AML-193 (cell line): Measurements from ENCODE around the gene BTF3L4.
A peak's percentile ranks its signal among the peaks of the same experiment; 100 is the strongest.
"Not testable (repeated sequence)": the region's sequence is repeated elsewhere in the genome, so short reads cannot be mapped to it uniquely, and the experiment has no call there.

Experiments
- DNase-seq, 2 experiments: peaks; one replicate each; lab custom pipeline; 2025; lab: John Stamatoyannopoulos, UW

The BTF3L4 gene

DNA sequence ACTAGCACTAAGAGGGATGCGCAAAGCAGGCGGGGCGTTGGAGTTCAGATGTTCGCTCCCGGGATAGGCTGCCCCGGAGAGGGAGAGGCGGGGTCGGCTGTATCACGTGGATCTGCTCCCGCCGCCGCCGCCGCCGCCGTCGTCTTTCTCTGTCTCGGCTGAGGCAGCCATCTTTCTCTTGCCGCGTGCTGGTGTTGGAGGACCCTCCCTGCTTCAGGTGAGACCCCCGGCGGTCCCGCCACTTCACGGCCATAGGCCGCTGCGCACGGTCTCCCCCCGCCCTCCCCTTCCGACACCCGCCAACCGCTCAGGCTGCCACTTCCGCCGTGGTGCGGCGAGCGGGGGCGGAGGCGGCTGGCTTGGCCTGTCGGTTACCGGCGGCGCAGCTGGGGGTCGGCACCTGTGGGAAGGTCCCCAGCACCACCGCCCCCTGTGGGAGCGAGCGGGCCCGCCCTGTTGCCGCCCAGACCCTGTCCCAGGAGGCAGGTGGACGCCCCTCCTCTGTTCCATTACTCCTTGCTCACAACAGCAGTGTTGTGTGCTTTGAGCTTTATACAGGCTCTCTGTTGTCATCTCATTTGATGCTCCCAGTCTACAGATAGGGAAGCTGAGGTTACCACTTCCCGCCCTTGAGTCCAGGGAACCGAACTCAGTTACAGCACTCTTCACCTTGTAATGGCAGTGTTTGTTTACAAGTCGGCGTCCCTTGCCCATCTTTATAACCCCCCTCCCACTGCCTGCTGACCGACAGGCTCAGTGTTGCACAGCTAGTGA, at the start of gene BTF3L4:
Gene BTF3L4 (plus strand): TSS at position 133 of the 774 bp plus-strand sequence. CDS start 3,553 bp downstream, outside the sequence.
- peak; percentile 87 to 89 for DNase-seq

DNA sequence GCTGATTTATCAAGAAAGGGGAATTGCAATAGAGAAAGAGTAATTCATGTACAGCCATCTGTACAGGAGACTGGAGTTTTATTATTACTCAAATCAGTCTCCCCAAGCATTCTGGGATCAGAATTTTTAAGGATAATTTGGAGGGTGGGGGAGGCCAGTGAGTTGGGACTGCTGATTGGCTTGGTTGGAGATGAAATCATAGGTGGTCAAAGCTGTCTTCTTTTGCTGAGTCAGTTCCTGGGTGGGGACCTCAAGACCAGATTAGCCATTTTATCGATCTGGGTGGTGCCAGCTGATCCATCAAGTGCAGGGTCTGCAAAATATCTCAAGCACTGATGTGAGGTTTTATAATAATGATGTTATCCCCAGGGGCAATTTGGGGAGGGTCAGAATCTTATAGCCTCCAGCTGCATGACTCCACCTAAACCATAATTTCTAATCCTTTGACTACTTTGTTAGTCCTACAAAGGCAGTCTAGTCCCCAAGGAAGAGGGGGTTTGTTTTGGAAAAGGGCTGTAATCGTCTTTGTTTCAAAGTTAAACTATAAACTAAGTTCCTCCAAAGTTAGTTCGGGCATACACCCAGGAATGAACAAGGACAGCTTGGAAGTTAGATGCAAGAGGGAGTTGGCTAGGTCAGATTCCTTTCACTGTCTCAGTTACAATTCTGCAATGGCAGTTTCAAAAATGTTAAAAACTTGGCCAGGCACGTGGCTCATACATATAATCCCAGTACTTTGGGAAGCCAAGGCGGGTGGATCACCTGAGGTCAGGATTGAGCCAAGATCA, 48.7 kb upstream of the BTF3L4 start:
- no peak for DNase-seq

DNA sequence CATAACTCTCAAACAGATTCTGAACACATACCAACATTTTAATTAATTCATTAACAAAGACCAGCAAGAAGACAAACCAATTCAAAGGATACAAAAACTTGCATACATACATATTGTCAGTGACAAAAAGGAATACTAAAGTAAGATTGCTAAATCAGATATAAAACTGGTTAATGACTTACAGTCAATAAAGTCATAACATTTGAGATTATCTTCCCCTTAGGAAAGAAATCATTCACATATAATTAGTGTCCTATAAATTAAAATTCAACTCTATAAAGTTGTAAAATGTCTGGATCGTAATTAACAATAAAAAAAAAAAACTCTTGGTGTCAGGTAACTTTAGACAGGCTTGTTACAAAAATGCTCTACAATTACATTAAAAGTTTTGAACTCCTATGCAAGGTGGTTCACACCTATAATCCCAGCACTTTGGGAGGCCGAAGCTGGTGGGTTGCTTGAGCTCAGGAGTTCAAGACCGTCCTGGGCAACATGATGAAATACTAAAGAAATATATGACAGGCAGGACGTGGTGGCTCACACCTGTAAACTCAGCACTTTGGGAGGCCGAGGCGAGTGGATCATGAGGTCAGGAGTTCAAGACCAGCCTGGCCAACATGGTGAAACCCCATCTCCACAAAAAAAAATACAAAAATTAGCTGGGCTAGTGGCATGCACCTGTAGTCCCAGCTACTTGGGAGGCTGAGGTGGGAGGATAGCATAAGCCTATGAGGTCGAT, 47.9 kb upstream of the BTF3L4 start:
- DNase-seq: no peak

DNA sequence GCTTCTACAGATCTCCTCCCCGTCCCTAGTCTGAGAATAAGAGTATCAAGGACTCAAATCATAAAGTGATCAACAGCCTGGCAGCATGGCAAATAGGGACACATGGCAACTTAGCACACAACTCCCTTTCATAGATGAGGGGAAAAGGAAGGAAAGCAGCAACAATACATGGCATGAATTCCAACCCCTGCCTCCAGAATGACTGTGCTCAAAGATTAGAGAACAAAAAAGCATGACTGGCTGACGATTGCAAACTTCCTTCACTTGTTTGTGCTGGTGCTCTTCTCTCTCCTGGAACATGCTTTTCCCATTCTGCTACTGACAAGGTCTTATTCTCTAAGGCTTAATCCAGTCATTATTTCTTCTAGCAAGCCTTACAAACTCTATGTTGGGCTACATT, 34.0 kb upstream of the BTF3L4 start:
- DNase-seq: no peak

DNA sequence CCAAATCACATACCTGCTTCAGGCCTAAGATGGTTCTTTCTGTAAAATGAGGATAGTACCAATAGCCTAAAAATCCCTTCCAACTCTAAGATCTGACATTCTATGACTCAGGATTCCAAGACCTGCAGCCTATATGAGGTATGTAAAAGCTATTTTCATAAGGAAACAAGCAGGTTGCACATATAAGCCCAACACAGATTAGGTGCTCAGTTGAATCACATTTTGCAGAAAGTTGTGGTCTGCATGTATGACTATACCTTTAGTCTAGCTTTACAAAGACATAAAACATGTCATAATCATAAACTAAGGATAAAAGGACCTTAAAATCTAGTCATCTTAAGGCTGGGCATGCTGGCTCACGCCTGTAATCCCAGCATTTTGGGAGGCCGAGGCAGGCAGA, 29.8 kb upstream of the BTF3L4 start:
- DNase-seq: no peak

DNA sequence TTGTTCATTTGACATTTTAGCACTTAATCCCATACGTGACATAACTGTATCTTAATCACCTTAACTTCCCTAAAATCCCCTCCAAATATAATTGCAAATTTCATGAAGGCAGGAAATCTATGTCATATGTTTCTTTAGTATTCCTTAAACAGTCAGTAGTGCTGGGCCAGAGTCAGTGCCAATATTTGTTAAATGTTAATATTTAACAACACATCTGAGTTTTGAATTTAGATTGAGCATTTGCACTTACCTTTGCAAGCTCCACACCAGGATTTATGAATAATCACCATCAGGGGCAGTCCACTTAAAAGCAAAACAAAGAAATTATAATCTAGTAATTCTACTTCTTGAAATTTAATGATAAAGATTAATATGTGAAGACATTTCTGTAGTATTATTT, 27.8 kb upstream of the BTF3L4 start:
- DNase-seq: no peak

DNA sequence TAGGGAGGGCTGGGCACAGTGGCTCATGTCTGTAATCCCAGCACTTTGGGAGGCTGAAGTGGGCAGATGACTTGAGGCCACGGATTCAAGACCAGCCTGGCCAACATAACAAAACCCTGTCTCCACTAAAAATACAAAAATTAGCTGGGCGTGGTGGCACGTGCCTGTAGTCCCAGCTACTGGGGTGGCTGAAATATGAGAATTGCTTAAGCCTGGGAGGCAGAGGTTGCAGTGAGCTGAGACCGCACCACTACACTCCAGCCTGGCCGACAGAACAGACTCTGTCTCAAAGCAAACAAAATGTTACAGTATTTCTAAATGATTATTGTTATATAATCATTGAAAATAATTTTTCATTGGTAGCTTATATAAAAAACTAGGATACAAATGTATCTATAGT, 27.3 kb upstream of the BTF3L4 start:
- DNase-seq: not testable (repeated sequence)

DNA sequence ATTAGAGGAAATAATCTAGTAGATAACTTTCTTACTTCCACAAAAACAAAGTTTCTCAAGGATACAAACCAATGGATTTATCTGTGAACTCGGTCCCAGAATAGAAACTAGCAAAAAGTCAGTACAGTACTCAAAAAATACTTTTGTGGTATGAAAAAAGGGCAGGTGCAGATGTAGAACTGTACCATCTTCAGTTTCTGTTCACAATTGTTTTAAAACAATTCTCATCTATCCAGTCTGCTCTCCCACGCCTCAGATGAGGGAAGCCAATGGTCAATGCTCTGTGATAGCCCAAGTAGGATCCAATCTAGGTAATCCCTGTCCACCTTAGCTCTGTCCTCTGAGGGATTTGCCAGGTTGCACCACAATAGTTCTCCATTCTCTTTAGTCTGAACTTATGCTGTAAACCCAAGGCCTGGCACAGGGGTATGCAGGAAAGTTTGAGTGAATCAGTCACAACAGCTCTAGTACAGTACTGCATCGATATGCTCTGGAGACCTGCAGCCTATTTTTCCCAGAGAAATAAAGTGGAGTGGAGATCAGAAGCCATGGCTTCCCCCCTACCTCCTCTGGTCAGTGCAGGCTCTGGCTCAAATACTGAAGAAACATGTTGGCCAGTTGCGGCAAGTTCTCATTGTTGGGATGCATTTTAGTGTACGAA, 23.8 kb upstream of the BTF3L4 start:
- DNase-seq: no peak

DNA sequence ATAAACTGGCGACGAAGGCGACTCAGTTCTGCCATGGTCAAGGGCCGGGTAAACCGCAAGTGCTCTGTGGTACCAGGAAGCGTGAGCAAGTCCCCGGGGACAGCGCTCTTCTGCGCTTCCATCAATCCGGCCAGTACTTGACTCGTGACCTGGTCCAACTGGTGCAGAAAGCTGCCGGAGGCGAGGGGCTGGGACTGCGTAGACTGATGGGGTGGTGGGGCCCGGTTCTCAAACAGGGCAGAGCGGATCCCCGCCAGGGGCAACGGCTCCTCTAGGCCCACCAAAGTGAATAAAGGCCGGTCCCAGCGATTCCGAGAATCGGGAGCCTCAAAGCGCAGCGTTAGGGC, 23.3 kb upstream of the BTF3L4 start:
- peak in 1 of 2 experiments; percentile 15 for DNase-seq

DNA sequence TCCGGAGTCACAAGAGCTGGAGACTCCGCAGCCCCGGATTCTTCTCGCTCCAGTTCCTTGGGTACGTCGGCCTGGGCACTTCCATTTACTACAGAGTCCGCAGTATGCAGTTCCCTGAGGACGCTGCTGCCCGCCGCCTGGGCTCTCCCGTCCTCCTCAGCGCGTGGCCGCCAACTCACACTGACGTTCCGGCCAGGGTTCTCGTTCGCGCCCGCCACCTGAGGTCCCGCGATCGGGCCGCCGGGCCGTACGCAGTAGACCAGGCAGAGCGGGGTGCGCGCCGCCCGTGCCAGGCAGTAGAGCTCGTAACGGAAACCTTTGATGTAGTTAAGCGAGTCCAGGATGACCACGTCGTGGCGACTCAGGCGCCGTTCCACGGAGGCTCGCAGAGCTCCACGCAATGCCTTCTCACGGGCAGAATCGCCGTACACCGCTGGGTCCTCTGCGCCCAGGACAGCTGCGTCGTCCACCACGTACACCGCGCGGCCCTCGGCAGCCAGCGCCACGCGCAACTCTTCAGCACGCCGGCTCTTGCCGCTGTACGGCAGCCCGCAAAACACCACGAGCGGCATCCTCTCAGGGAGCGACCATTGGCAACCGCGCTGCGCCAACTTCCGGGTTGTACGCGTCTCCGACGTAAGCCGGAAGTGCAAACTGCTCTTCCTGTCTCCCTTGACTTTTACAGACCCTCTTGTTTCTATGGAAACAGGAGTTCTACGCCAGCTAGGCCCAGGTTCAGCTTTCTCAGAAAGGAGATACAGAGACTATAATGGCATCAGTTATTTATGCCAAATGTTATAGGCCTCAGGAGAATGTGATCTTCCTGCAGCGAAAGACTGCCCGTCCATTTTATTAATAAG, 22.7 kb upstream of the BTF3L4 start, which contains the start of gene KTI12:
Gene KTI12 (minus strand): TSS at position 621 of the 860 bp plus-strand sequence. CDS start 49 bp downstream, at position 572.
- DNase-seq: peak; percentile 69 to 74

DNA sequence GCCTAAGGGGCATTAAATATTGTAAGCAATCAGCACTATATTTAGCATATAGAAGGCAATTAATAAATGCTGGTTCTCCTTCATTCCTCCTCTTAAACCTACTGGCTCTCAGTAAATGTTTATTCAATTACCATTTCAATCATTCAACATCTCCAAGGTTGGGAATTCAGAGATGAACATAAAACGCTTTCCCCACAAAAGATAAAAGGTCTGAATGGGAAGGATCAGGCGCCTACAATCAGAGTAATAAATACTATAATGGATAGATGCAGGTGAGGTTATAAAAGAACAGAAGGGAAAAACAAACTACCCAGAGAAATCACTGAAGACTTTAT, 22.1 kb upstream of the BTF3L4 start:
- DNase-seq: no peak

DNA sequence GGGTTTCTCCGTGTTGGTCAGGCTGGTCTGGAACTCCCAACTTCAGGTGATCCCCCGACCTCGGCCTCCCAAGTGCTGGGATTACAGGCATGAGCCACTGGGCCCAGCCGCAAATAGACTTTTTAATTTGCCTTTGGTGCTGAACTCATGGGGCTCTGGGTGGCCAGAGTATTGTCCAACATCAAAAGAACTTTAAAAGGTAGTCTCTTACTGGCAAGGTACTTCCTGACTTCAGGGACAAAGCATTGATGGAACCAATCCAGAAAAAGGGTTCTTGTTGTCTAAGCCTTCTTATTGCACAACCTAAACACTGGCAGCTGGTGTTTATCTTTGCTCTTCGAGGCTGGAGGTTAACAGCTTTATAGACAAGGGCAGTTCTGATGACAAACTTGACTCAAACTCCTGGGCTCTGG, 18.7 kb upstream of the BTF3L4 start:
- no peak for DNase-seq

DNA sequence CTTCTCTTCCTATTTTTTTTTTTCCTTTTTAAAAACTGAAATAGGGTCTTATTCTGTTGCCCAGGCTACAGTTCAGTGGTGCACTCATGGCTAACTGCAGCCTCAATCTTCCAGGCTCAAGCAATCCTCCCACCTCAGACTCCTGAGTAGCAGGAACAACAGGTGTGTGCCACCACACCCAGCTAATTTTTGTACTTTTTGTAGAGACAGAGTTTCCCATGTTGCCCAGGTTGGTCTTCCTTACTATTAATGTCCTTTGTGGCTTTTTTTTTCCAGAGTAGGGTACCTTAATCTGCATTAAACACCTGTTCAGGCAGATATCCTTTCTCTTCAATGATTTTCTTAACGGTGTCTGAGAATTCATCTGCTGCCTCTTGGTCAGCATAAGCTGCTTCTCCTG, 18.2 kb upstream of the BTF3L4 start:
- DNase-seq: no peak

DNA sequence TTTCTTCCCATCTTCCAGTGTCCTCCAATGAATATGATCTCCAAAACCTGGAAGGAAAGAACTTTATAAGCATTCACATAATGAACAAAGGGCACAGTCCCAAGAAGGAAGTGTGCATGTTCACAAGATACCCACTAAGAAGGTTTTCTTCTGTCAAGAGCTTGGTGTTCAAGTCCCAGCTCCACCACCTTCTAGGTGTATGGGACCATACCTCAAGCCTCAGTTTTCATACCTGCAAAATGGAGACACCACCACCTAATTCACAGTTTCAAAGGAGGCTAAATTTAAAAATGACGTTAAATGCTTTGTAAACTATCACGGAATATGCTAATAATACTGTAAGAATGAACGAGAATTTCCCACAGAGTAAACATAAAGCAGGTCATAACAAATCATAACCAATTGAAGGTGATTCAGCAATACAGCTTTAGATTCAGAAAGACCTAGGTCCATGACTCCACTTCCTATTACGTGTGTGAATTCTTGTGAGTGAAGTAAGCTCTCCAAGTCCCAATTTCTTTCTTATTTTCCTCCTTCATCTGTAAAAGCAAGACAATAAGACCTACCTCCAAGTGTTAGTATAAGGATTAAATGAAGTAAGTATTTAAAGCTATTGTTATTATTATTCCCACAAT, 14.4 kb upstream of the BTF3L4 start:
- no peak for DNase-seq

DNA sequence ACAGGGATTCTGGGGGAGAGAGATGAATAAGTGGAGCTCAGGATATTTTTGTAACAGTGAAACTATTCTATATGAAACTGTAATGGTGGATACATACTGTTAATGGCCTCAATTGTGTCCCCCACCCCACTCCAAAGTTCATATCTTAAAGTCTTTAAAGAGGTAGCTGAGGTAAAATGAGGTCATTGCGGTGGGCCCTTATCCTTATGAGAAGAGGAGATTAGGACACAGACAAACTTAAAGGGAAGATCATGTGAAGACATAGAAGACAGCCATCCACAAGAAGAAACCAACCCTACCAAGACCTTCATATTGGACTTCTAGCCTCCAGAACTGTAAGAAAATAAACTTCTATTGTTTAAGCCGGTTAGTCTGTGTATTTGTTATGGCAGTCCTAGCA, 10.9 kb upstream of the BTF3L4 start:
- DNase-seq: no peak

DNA sequence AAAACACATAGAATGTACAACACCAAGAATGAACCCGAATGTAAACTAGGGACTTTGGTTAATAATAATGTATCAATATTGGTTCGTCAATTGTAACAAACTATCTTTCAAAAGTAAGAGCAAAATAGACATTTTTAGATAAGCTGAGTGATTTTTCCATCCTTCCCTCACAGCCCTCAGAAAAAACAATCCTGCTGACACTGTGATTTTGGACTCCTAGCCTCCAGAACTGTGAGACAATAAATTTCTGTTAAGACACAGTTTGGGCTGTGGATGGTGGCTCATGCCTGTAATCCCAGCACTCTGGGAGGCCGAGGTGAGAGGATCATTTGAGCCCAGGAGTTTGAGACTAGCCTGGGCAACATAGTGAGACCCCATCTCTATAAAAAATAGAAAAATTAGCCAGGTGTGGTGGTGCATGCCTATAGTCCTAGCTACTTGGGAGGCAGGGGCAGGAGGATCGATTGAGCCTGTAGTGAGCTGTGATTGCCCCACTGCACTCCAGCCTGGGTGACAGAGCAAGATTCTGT, 10.4 kb upstream of the BTF3L4 start:
- not testable (repeated sequence) for DNase-seq

DNA sequence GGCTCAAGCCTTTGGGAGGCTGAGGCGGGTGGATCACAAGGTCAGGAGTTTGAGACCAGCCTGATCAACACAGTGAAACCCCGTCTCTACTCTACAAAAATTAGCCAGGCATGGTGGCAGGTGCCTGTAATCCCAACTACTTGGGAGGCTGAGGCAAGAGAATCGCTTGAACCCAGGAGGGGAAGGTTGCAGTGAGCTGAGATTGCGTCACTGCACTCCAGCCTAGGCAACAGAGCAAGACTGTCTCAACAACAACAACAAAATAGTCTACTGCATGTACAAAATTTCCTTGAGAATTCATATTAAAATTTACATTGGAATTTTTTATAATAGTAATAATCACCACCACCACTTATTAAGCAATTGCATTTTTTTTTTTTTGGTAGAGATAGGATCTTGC, 6.8 kb upstream of the BTF3L4 start:
- not testable (repeated sequence) for DNase-seq

DNA sequence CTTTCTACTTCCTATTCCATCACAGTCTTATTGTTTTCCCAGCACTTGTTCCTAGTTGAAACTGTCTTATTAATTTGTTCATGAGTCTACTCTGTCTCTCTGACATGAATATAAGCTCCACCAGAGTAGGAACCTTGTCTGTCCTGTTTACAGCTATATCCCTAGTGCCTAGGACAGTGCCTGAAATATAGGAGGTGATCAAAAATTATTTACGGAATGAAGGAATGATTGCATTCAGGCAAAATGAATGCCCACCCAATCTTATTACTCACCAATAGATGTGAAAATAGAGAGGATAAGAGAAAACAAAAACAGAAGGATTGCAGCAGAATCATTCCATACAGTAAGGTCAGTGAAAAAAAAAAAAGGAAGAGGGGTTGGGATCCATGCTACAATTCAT, 2.2 kb upstream of the BTF3L4 start:
- DNase-seq: no peak

DNA sequence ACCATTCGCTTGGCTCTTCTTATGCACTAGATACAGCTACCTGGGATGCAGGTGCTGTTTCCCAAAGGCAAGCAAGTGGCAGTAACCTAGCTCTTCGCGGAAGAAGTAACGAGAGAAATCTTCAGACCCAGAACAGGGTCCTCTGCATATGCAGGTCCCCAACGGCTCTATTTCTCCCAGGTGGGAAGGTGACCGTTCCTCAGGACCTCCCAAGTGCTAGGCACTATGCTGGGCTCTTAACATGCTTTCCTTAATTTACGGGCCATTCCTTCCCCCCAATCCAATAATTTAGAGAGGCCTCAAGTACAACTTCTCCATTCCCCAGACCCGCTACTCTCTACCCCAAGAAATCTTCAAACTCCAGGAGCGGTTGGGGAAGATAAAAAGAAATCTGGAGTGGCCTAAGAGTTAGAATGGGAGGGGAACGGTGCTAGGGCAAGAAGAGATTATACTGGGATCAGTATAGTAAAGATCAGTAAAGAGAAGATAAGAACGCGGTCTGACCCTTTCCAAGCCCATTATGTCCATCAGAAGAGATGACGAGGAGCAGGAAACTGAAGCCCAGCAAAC, 1.5 kb upstream of the BTF3L4 start:
- DNase-seq: peak in 1 of 2 experiments; percentile 28
